Stimulated activated CD4-positive, alpha-beta T cell treated with anti-CD3 and anti-CD28 coated beads, TNF-alpha, amount 100 ng/mL, for 1 hour (primary cell): Measurements from ENCODE around the gene TTC9.

Experiments
- DNase-seq, 3 donors: peaks; one replicate each; pipeline ENCODE4 v3.0.0-alpha.2; 2020; ENCODE audit warnings: low read depth in 3 of 3, low spot score in 1 of 3

Gene TTC9

DNA sequence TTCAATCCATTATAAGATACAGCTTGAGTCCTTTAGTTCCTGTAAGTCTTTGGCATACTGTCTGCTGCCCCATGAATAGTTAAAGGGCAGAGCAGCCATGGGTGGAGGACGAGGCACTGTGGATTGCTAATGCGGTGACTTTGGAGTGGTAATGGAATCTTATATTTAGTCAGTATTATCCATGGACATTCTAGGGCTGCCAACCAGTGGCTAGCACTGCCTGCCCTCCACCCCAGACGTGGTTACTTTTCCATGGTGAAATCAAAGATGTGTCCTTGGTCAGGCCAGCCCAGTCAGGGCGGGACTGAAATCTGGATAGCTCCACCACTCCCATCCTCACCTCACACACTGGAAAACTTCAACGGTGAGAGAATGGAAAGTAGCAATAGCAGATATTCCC lies 2.3 kb downstream of the TTC9 start:
- no peak for DNase-seq

DNA sequence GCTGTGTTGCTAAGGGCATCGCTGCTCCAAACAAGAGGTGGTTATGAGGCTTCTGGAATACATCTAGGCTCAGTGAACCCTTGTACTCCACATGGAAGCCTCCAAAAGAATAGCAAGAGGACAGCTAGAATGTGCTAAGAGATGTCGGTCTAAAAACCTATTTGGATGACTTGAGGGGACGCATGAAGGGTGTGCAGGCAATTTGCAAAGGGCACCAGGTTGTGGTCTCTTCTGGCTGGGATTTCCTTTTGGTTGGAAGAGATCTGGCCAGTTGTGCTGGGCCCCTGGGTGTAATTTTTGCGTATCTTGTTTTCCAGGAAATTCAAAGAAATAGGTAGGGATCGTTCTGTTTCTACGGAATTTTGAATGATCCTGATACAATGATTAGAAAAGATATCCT lies 4.2 kb downstream of the TTC9 start:
- no peak for DNase-seq

DNA sequence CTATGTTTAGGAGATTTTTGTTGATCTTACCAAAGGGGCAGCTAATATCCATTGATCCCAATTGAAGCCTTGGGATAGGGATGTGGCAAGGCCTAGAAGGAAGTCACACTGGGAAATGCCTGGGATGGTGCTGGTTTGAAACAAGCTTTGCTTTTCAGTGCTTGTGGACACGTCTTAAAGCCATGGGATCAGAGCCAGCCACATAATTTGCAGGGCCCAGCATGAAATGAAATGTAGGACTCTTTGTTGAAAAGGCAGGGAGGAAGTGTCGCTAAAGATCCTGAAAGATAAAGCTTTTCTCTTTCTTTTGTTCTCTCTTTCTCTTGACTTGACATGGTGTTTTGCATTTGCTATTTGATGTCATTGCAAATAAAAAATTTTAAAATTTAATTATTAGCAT lies 5.0 kb downstream of the TTC9 start:
- DNase-seq, result no peak

DNA sequence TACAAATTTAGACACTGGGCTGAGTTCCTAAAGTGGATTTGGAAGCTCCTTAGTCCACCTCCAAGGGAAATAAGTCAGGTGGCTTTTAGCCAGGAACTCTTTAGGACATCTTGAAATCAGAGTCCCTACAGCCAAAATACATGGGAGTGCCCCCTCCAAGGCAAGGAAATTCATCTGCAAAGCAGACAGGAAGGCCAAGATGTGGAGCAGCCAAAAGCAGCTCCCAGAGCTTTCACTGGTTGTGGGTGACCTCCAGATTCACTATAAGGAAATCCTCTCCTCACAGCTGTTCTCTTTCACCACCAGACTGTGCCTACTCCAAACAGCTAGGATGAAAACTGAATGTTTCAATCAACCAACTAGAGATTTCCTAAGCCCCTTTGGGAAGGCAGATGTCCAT lies 6.6 kb downstream of the TTC9 start:
- no peak for DNase-seq

DNA sequence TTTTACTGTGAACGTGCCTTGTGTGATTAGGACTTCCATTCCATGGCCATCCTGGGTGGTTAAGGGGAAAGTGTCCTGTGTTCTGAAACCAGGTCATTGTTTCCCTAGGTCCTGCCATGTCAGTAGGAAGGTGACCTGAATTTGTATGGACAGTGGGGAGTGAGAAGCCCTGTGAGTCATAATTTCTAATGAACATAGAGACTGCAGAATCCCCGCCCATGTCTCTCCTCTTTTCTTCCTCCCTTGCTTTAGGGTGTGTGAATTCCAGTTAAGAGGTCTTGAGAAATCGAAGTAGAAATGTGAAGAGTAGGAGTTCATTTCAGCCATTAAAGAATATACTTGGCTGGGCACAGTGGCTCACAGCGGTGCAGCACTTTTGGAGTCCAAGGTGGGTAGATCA lies 8.1 kb downstream of the TTC9 start:
- no peak for DNase-seq

DNA sequence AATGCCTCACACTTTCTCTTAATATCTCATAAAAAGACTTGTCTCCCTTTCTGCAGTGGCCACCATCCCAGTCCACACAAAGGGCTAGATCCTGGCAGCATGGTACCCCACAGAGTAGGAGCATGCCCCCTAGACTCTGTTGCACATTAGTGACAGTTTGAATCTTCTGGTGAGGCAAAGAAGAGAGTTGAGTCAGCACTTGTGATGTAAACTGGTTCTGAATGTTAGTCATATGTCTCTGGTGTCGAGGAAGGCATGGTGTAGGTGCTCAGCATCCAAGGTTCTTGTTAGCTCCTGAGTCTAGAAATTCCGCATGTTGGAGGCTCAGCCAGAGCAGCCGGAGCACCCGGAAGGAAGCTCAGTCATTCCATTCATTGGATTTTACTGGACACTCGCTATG lies 9.8 kb downstream of the TTC9 start:
- no peak for DNase-seq

DNA sequence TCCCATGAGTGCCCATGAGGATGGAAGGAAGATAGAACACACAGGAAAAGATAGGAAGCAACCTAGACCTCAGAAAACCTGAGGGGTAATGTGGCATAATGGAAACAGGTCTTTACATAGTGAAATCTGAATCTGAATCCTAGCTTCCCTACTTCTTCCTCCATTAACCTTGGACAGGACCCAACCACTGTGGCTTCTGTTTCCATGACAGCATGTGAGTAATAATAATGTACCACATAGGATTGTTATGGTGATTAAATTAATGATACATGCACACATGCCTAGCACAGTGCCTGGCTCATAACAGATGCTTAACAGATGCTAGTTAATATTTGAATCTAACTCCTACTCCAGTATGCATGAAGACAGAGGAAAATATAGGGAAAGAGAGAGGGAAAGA lies 11.2 kb downstream of the TTC9 start:
- DNase-seq, result no peak

DNA sequence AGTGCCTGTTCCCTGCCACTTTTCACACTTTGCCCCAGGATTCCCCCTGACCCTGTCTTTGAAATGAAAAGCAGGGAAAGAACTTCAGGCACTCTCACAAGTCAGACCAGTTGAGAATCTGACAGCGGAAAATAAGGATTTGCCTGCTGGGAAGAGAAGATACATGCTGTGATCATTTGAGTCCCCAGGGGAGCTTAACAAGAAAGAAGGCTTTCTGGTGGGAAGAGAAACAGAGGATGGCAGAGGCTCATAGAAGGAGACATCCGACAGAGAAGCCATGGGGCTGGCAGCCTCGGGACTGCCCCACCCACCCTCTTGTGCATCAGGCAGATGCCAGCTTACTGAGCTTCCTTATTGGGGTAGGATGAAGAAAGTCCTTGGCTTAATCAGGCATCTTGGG lies 11.9 kb downstream of the TTC9 start:
- DNase-seq, result no peak

DNA sequence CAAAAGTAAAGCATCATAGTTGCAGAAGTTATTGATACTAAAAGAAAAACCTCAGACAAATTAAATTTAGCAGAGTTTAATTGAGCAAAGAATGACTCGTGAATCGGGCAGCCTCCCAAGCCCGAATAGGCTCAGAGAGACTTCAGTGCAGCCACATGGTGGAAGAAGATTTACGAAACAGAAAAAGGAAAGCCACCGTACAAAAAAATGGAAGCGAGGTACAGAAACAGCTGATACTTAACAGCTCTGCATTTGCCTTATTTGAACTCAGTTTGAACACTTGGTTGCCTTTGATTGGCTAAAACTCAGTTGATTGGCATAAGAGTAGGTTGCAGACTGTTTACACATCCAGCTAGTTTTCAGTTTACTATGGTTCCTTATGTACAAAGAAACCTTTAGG lies 12.9 kb downstream of the TTC9 start:
- DNase-seq, result no peak

DNA sequence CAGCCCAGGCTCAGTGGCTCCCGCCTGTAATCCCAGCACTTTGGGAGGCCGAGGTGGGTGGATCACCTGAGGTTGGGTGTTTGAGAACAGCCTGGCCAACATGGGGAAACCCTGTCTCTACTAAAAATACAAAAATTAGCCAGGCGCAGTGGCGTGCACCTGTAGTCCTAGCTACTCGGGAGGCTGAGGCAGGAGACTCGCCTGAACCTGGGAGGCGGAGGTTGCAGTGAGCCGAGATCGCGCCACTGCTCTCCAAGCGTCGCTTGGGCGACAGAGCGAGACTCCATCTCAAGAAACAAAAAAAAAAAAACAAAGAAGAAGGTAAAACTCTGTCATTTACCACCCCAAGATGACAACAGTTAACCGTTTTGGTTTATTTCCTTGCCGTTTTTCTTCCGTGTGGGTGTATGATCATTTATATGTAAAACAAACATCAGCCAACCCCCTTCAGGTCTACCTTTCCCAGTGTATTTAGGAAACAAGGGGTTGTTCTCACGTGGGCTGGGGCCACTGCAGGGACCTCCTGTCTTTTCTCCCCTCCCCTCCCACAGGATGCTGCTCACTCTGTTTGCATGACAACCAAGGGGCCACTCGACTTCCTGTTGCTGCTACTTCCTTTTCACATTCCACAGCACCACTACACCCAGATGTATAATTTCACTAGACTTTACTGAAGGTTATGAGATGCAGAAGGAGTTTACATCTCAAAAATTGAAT lies 13.6 kb downstream of the TTC9 start:
- DNase-seq, result peak; percentile 36 to 45 (median 43)

DNA sequence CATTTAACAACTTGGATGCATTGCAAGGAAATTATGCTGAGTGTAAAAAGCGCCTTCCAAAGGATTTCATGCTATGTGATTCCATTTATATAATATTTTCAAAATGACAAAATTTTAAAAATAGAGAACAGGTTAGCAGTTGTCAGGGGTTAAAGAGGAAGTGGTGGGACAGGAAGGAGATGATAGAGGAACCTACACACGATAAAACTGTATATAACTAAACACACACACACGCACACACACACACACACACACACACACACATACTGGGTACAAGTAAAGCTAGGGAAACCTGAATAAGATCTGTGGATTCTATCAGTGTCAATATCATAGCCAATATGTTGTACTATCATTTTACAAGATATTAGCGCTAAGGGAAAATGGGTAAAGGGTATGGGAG lies 17.2 kb downstream of the TTC9 start:
- no peak for DNase-seq

DNA sequence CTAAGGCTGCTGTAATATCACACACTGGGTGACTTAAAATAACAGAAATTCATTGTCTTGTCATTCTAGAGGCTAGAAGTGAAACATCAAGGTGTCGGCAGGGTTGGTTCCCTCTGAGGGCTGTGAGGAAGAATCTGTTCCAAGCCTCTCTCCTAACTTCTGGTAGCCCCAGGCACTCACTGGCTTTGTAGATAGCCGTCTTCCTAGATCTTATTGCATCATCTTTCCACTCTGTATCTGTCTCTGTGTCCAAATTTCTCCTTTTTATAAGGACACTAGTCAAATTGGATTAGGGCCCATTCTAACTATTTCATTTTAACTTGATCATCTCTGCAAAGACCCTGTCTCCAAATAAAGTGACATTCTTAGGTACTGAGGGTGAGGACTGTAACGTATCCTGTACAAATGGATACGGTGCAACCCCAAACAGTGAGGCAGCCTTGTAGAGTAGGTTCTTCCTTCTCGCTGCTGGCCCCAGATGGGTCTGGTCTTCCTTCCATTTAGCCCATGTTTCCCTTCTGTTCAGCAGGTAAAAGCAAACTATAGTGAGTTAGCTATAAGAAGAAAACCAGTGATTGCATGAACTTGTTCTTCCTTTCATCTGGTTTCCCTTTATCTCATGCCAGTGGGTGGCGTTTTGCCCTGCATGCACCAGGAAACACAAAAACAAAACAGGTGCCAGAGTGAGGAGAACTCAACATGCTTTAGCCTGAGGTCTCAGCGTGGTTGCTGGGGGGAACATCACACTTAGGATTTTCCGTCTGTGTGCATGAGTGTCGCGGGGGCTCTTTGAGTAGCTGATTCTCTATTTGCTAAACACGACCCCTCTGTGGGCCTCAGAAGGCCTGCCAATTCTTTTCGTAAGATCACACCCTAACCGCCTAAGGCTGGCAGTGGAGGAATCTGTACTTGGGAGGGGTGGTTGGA lies 19.5 kb downstream of the TTC9 start:
- no peak for DNase-seq

DNA sequence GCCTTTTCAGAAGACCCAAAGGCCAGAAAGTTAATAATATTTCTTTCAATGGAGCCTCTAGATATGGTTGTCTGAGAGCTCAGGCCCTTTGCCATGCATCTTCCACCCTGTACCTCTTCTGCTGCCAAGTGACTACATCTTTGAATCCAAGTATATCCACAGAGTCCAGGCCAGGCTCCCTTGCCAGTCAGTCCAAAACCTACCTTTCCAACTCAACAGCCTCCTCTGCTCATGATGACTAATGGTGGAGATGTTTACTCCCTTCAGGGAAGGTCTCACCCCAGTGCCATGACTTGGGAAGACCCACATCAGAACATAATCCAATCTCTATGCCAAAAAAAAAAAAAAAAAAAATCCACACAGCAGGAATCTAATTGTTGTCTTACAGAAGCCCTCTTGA lies 20.4 kb downstream of the TTC9 start:
- DNase-seq, result no peak

DNA sequence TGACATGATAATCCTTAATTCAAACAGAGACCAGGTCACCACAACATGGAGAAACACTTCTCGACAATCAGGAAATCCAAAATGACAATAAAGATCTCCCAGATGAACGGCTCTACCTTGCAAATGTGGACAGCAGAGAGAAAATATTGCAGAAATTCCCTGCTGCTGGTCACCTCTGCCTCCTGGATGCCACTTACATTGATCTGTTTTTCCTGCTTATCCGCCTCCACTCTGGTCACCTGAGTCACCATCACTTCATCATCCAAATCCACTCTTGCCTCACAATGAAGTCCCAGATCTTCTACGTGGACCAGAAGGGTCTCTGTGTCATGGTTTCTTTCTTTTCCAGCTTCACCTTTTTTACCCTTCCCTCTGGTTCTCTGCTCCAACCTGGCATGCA lies 21.1 kb downstream of the TTC9 start:
- no peak for DNase-seq

DNA sequence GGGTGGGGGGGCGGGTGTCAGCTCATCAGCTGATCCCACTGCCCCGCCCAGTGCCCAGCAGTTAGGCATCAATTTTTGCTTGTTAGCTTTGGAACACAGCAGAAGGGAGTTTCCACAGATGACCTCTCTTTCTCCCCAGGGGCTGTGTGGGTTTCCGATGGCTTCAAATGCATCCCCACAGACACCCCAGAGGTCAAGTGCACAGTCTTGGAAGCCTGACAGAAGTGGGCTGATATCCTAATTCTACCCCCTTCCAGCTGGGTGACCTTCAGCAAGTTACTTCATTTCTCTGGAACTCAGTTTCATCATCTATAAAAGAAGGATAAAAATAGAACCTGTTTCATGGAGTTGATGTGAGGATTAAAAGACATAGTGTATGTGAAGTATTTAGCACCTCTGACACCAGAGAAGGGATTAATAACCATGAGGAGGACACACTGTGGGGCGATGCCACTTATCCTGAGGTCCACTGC lies 22.0 kb downstream of the TTC9 start:
- DNase-seq, result no peak

DNA sequence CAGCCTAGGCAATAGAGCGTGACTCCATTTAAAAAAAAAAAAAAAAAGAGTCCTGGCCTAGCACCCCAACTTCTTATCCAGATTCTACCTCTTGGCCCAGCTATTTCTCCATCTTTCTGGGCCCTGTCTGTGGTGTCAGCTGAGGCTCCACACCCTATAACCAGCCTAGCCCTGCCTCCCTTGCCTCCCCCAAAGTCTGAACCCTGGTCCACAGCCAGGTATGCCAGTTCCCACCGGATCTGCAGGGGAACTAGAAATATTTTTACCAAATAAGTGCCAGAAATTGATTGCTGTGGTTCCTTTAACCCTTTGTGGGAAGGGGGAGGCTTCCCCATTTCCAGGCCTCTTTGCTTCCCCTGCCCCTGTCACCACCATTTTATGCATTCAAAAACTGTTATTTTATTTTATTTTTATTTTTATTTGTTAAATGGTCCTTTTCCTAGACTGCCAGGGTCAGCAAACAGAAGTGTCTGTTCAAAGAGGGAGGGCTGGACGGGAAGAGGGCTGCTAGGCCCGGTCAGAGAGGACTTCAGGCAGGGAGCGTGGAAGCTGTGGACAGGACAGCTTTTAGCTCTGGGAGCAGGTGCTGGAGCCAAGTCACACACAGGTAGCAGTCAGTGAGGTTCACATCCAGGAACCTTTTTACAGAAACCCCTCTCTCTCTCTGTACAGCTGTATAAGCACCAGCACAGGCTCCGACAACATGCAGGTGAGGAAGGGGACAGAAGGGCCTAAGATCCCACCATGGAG lies 23.2 kb downstream of the TTC9 start:
- DNase-seq, result no peak

DNA sequence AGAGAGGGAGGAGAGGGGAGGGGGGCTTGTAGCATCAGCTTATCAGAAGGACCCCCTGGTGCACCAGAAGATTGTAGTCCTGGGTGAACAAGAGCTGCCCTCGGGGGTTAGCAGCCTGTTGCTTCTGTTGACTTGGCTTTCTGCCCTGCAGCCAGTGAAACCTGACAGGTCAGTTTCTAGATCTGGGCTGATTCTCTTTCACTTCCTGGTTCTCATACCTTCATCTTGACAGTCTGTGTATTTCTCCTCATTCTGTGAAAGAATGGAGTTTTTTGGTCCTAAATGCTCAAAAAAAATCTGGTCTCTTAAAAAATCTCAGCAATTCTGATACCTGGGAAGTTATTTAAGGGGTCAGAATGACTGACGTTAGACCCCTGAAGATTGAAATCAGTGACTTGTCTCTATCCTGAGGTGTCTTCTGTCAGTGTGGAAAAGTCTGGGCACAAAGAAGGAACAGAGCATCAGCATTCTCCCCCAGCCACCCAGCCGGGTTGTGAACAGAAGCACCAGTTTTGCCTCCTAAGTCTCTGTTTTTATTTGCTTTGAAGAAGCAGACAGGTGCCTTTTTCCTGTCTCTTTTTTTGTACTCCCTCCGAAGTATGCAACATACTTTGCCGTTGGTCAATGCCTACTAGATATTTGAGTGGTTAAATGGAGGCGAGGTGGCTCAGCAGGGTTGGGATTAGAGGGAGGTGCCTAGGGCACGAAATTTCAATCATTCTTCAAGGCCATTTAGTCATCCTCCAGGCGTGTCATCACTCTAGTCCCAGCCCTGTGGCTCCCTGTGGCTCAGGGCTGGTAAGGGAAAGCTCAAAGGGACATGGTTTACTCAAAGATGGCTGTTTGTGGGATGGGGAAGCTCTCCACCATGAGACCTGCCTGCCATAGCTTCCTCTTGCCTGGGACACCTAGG lies 24.0 kb downstream of the TTC9 start:
- no peak for DNase-seq

DNA sequence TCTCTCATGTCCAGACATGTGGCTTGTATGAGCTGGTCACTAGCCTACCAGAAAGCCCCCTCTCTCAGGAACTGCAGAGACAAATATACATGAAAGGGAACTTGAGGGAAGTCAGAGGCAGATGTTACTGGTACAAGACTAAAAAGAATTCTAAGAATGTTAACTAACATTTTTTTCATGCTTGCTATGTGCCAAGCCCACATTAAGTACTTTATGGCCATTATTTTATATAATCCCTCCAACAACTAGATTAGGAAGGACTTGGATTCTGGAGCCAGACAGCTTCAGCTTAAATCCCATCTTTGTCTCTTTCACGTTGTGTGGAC lies 24.6 kb downstream of the TTC9 start:
- DNase-seq, result no peak

DNA sequence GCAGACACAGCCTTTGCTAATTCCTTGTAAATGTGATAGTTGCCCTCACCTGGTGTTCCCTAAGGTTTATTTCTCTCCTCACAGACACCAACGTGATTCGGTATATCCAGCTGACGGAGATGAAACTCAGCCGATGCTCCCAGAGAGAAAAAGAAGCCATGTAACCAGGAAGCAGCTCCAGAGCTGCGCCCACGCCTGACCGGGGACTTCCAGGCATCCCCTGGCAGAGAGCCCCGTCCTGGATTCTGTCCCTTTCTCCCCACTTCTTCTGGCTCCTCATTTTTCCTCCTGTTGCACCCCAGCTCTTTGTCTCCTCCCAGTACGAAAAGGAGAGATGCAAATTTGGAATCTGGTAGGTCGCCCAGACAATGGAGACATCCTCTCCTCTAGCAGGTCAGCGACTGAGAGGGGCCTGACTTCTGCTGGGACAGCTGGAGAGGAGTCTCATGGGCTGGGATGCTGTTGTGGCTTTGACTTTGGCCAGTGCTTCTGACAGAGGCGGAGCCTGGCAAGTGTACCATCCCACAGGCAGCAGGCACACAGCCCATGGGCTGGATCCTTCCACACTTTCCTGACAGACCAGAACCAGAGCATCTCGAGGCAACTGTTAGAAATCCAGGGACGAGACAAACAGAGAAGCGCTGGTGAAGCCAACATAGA lies 29.4 kb downstream of the TTC9 start:
- no peak for DNase-seq
